GM10266 (cell line): ENCODE measurements around the gene LHX3.

Experiments
- DNase-seq: peaks from one replicate; pipeline ENCODE4 v3.0.0; 2012; ENCODE audit errors: extremely low spot score
- CTCF ChIP-seq: IDR thresholded peaks from 2 replicates; pipeline ENCODE4 v1.5.1; 2012; ENCODE audit warnings: mild to moderate bottlenecking, low read depth; ENCODE audit not compliant: control insufficient read depth, insufficient read depth; ENCODE audit errors: missing control alignments

The LHX3 gene

GRCh38 chr9:136209786-136210185, 4.9 kb upstream of the LHX3 start:
- no peak for DNase-seq
- TF ChIP-seq CTCF: no peak

- no peak for TF ChIP-seq CTCF
- no peak for DNase-seq
Measured at GRCh38 chr9:136209232-136209631, 4.3 kb upstream of the LHX3 start.

GRCh38 chr9:136208675-136209074, 3.7 kb upstream of the LHX3 start:
- no peak for TF ChIP-seq CTCF
- no peak for DNase-seq

- DNase-seq: no peak
- no peak for TF ChIP-seq CTCF
Measured at GRCh38 chr9:136207616-136208015, 2.7 kb upstream of the LHX3 start.

GRCh38 chr9:136206602-136207275, 1.8 kb upstream of the LHX3 start:
- no peak for DNase-seq
- TF ChIP-seq CTCF: no peak

- no peak for TF ChIP-seq CTCF
- no peak for DNase-seq
Measured at GRCh38 chr9:136205707-136205992, 722 bp upstream of the LHX3 start.

GRCh38 chr9:136204145-136204805, 653 bp downstream of the LHX3 start:
- DNase-seq: no peak
- TF ChIP-seq CTCF: no peak
